Epithelial cell of esophagus (primary cell): ENCODE measurements around the gene SEZ6L.

ENCODE experiments used
- DNase-seq: peaks from one replicate; pipeline ENCODE4 v3.0.0; 2010; ENCODE audit warnings: low read depth
- H3K4me3 ChIP-seq: 2 replicates; pipeline ENCODE4 v1.5.1; 2011; ENCODE audit warnings: mild to moderate bottlenecking, low read length, control low read depth
- TF ChIP-seq, protein P1 (sequence below): IDR thresholded peaks from 2 replicates; pipeline ENCODE4 v1.5.1; 2011; ENCODE audit warnings: low read depth, mild to moderate bottlenecking, low read length, control low read depth, inconsistent platforms; ENCODE audit not compliant: insufficient read depth; ENCODE audit errors: missing control alignments

Gene SEZ6L

DNA sequence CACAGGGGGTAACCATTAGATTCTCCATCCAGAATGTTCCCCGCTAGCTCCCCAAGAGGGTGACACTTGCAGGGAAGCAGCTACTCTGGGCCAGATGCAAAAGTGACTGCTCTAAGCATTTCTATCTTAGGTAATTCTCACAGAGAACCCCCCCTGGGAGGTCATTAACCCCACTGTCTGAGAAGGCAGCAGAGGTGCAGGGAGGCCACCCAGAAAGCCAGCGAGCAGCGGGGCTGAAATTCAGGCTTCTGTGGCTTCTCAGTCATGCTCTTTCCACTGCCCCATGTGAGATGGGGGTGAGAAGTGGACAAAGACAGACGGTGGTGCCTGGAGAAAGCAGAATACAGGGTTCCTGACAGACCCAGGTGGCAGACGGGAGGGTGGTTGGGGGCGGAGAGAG is 145.4 kb downstream of the SEZ6L start:
- no peak overlapping the region for H3K4me3 ChIP-seq
- no peak for DNase-seq
- TF ChIP-seq, protein P1, sequence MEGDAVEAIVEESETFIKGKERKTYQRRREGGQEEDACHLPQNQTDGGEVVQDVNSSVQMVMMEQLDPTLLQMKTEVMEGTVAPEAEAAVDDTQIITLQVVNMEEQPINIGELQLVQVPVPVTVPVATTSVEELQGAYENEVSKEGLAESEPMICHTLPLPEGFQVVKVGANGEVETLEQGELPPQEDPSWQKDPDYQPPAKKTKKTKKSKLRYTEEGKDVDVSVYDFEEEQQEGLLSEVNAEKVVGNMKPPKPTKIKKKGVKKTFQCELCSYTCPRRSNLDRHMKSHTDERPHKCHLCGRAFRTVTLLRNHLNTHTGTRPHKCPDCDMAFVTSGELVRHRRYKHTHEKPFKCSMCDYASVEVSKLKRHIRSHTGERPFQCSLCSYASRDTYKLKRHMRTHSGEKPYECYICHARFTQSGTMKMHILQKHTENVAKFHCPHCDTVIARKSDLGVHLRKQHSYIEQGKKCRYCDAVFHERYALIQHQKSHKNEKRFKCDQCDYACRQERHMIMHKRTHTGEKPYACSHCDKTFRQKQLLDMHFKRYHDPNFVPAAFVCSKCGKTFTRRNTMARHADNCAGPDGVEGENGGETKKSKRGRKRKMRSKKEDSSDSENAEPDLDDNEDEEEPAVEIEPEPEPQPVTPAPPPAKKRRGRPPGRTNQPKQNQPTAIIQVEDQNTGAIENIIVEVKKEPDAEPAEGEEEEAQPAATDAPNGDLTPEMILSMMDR: no peak

DNA sequence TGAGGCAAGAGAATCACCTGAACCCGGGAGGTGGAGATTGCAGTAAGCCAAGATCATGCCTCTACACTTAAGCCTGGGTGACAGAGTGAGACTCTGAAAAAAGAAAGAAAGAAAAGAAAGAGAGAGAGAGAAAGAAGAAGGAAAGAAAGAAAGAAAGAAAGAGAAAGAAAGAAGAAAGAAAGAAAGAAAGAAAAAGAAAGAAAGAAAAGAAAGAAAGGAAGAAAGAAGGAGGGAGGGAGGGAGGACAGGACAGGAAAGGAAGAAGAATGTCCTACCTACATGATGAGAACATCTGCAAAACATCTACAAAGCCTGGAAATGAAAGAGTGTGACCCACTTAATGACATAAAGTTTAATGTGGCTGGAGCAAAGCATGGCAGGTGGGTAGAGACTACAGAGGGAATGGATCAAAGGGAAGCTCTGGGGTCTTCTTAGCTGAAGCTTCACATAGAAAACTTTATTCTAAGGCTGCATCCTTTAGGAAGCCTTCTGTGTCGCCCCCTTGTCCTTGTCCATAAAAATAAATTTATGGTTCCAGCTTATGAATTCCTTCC is 147.5 kb downstream of the SEZ6L start:
- DNase-seq: no peak
- no peak overlapping the region for H3K4me3 ChIP-seq
- TF ChIP-seq, protein P1: no peak

DNA sequence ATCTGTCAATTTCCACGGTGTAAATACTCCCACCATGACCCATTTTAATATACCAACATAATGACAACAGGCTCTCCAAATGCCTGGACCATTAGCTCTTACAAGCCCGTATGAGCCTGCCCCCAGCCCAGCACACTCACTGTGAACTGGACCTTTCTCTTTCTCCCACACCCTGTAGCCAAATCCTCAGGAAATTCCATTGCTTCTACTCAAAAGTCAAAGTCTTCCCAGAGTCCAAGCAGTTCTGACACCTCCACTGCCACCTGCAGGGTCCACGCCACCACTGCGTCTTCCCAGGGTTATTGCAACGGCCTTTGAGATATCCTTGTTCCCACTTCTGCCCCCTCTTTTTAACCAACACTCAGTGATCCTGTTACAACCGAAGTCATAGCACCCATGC is 149.7 kb downstream of the SEZ6L start:
- TF ChIP-seq, protein P1: no peak
- H3K4me3 ChIP-seq: no peak overlapping the region
- DNase-seq: peak; percentile 33

DNA sequence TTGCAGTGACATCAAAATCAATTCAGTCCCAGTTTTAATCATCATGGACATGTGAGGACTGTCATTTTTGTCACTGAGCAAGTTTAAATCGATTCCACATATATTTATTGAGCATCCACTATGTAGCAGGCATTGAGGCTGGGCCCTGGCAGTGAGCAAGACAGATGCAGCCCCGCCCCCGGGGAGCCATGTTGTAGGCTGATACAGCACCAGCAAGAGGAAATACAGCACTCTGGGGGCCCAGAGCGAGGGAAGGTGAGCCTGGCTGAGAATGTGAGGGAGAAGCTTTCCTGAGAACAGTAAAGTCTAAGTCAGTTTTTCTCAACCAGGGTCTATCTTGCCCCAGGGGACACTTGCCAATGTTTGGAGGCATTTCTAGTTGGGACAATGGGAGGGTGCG is 151.2 kb downstream of the SEZ6L start:
- H3K4me3 ChIP-seq: no peak overlapping the region
- TF ChIP-seq, protein P1: no peak
- DNase-seq: no peak

DNA sequence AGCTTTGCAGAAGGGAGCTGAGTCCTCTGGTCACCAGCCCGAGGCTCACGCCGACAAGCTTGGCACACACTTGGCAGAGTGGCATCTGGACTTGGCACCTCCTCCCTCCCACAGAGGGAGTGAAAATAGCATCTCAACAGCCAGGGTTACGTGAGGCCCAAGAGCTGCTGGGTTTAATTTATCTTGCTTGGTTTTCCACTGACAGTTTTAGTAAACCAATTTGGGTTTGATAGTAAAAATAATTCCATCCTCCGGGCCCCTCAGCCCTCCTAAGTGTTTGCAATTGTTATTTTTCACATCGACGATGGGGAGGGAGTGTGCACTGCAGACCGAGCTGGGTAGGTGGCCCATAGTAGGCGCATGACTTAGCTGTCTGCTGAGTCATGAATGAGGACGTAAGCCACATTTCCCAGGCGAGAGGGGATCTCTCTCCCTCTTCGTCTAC is 152.2 kb downstream of the SEZ6L start:
- TF ChIP-seq, protein P1: no peak
- no peak overlapping the region for H3K4me3 ChIP-seq
- no peak for DNase-seq

DNA sequence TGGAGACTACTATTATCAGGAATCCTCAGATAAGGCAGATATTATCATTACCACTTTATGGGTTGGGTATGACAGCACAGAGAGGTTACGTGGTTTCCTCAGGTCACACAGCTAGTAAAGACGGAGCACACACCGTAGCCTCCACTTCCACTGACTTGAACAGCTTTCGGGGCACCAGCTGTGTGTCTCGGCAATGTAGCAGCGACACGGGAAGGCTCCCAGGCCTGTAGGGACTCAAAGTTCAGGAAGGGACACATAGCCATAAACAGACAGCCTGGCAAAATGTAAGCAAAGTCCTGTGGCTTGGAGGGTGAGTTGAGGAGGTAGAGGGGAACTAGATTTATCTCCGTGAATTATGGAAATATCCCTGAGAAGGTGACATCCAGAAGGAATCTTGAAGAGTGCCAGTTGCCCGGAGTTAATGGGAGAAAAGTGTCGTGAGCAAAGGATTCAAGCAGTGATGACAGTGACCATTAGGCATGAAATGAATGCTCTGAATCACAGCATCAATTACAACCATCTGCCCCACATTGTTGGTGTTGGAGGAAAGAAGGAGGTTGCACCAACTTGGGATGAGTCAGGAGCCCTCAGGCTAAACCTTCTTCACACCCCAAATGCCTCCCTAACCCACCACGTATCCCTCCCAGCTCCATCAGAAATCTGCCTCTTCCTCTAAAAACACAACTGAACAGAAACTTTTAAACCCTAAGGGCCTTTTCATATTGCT is 153.1 kb downstream of the SEZ6L start:
- TF ChIP-seq, protein P1: no peak
- no peak overlapping the region for H3K4me3 ChIP-seq
- DNase-seq: peak; percentile 94

DNA sequence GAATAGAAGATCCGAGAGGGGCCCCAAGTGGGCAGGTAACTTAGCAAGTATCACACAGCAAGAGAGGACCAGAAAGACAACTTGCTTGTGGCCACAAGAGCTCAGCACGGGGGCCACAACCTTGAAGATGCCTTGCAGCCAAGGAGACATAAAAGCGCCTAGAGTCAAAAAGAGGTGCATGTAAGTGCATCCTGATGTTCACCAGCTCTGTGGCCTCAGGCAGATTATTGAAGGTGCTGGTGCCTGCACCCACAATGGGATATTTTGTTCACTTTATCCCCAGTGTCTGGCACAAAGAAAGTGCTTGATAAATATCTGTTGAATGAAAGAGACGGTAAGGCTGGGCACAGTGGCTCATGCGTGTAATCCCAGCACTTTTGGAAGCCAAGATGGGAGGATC is 153.8 kb downstream of the SEZ6L start:
- no peak for DNase-seq
- TF ChIP-seq, protein P1: no peak
- H3K4me3 ChIP-seq: no peak overlapping the region
